ENCODE results near the gene ZFHX2.

- no peak for TF ChIP-seq CTCF (IDR thresholded peaks at IDR 0.05; ENCODE audit: low read length)
- TF ChIP-seq EZH2 (optimal IDR thresholded peaks at IDR 0.05; ENCODE audit: low read depth, low read length), result no peak
Measured at GRCh38 chr14:23528555-23528954, 23.0 kb downstream of the ZFHX2 start.

Measured in MM.1S (cell line).